CD14-positive monocyte (primary cell): ENCODE data around the gene PDE4D. TPM values are rescaled to one million over a fixed set of nuclear protein-coding genes. Genes with fewer than 3 reads are reported as not detected.

Experiments used
- DNase-seq, 3 donors: peaks; one replicate each; pipeline ENCODE4 v3.0.0-alpha.2; 2011 to 2022
- H2AFZ ChIP-seq: 2 replicates; pipeline ENCODE4 v1.6.0; 2012; ENCODE audit warnings: mild to moderate bottlenecking, low read depth, low read length, inconsistent platforms; ENCODE audit not compliant: insufficient read depth, poor library complexity, severe bottlenecking
- H3K27ac ChIP-seq, 2 donors: 1 replicate in 1 of 2; 2 replicates in 1 of 2; pipeline ENCODE4 v1.5.1; 2012 to 2013; ENCODE audit warnings: low read length in 2 of 2, control low read depth in 1 of 2, inconsistent platforms in 1 of 2, low read depth in 1 of 2, mild to moderate bottlenecking in 1 of 2
- H3K27me3 ChIP-seq, 2 donors: one replicate each; pipeline versions ENCODE4 v1.6.0 to v1.6.1; 2011 to 2013; ENCODE audit warnings: low read length in 2 of 2; ENCODE audit not compliant: control insufficient read depth in 2 of 2, insufficient read depth in 2 of 2
- H3K36me3 ChIP-seq, 2 donors: replicated peaks in 1 of 2; 1 replicate in 1 of 2; 2 replicates in 1 of 2; pipeline versions ENCODE4 v1.5.1 to v1.6.1; 2012 to 2013; ENCODE audit warnings: low read length in 2 of 2, control low read depth in 1 of 2, inconsistent platforms in 1 of 2, mild to moderate bottlenecking in 1 of 2; ENCODE audit not compliant: insufficient read depth in 2 of 2, control insufficient read depth in 1 of 2
- H3K4me1 ChIP-seq, 2 donors: 1 replicate in 1 of 2; 2 replicates in 1 of 2; pipeline versions ENCODE4 v1.5.1 to v1.6.1; 2012 to 2013; ENCODE audit warnings: low read length in 2 of 2, control low read depth in 1 of 2, inconsistent platforms in 1 of 2, mild to moderate bottlenecking in 1 of 2, moderate library complexity in 1 of 2; ENCODE audit not compliant: insufficient read depth in 2 of 2, control insufficient read depth in 1 of 2
- H3K4me2 ChIP-seq: replicated peaks from 2 replicates; pipeline ENCODE3; 2012; ENCODE audit warnings: low read length, moderate library complexity, mild to moderate bottlenecking; ENCODE audit not compliant: poor library complexity, severe bottlenecking; ENCODE audit errors: extremely low read depth
- H3K4me3 ChIP-seq, 3 experiments: fragments of 200-600 bp in 1 of 3; sonication (generic) in 1 of 3; replicated peaks in 1 of 3; 1 replicate in 2 of 3; 2 replicates in 1 of 3; pipeline ENCODE4 v1.5.1; 2011 to 2013; ENCODE audit warnings: low read length in 3 of 3, mild to moderate bottlenecking in 3 of 3, control low read depth in 2 of 3, low read depth in 2 of 3, inconsistent platforms in 1 of 3, moderate library complexity in 1 of 3
- H3K79me2 ChIP-seq: 2 replicates; pipeline ENCODE4 v1.6.0; 2012; ENCODE audit warnings: mild to moderate bottlenecking, control low read depth, inconsistent platforms, low read length, moderate library complexity; ENCODE audit not compliant: insufficient read depth
- H3K9ac ChIP-seq: 2 replicates; pipeline ENCODE4 v1.6.0; 2017; ENCODE audit warnings: low read length, mild to moderate bottlenecking; ENCODE audit not compliant: insufficient read depth, poor library complexity, severe bottlenecking
- H3K9me3 ChIP-seq, 2 donors: replicated peaks in 1 of 2; 1 replicate in 1 of 2; 2 replicates in 1 of 2; pipeline versions ENCODE4 v1.5.1 to v1.6.1; 2012 to 2013; ENCODE audit warnings: low read length in 2 of 2, control low read depth in 1 of 2; ENCODE audit not compliant: control insufficient read depth in 1 of 2, insufficient read depth in 1 of 2
- H4K20me1 ChIP-seq: 2 replicates; pipeline ENCODE4 v1.6.0; 2012; ENCODE audit warnings: mild to moderate bottlenecking, low read length, control low read depth, moderate library complexity; ENCODE audit not compliant: insufficient read depth
- H3K27ac Mint-ChIP-seq, 7 donors: one replicate each; pipeline ENCODE4 v1.8.0; 2020; ENCODE audit warnings: mild to moderate bottlenecking in 7 of 7, mixed read lengths in 7 of 7, moderate library complexity in 6 of 7, inconsistent platforms in 2 of 7
- H3K27me3 Mint-ChIP-seq, 3 donors: one replicate each; pipeline ENCODE4 v1.8.0; 2021 to 2022; ENCODE audit warnings: low read depth in 3 of 3, mild to moderate bottlenecking in 3 of 3, mixed read lengths in 3 of 3, moderate library complexity in 3 of 3, inconsistent platforms in 1 of 3
- H3K36me3 Mint-ChIP-seq, 2 donors: one replicate each; pipeline ENCODE4 v1.8.0; 2020; ENCODE audit warnings: mixed read lengths in 2 of 2, inconsistent platforms in 1 of 2, mild to moderate bottlenecking in 1 of 2
- H3K4me1 Mint-ChIP-seq: one replicate; pipeline ENCODE4 v1.8.0; 2020; ENCODE audit warnings: mild to moderate bottlenecking, mixed read lengths
- H3K4me3 Mint-ChIP-seq, 2 donors: one replicate each; pipeline ENCODE4 v1.8.0; 2020; ENCODE audit warnings: mild to moderate bottlenecking in 2 of 2, mixed read lengths in 2 of 2, moderate library complexity in 1 of 2
- H3K9me3 Mint-ChIP-seq, 7 donors: one replicate each; pipeline ENCODE4 v1.8.0; 2020 to 2022; ENCODE audit warnings: mixed read lengths in 7 of 7, mild to moderate bottlenecking in 6 of 7, moderate library complexity in 6 of 7, inconsistent platforms in 2 of 7
- WGBS: methylation state at CpG from one replicate; pipeline ENCODE4 v1.1.5; 2013; ENCODE audit warnings: missing lambda C conversion rate; ENCODE audit not compliant: insufficient coverage; 5-methylcytosine and 5-hydroxymethylcytosine counted together
- intact Hi-C, 2 donors: fragments of 100-400 bp; cut with micrococcal nuclease; formaldehyde crosslinking; loops; one replicate each; pipeline versions ENCODE4 v1.15.0 to v1.15.1; 2023
- polyA plus RNA-seq, 3 donors: library from polyadenylated mRNA; depleted of rRNA in 1 of 3; unstranded in 2 of 3; stranded (reverse) in 1 of 3; fragments of 300-500 nt in 2 of 3; fragments of >200 nt in 1 of 3; fragmentation: Illumina TruSeq in 2 of 3; gene quantifications; 1 replicate in 2 of 3; 2 replicates in 1 of 3; pipeline ENCODE4 v1.2.3, GENCODE V29; 2012 to 2021
- TF ChIP-seq, protein P1 (sequence below): fragments of 200-600 bp; IDR thresholded peaks from one replicate; pipeline ENCODE4 v1.8.0; 2022; ENCODE audit warnings: antibody characterized with exemption, mild to moderate bottlenecking

Gene PDE4D
- polyA plus RNA-seq, 3 donors: 1.9 to 3.4 (median 2.8) TPM

DNA sequence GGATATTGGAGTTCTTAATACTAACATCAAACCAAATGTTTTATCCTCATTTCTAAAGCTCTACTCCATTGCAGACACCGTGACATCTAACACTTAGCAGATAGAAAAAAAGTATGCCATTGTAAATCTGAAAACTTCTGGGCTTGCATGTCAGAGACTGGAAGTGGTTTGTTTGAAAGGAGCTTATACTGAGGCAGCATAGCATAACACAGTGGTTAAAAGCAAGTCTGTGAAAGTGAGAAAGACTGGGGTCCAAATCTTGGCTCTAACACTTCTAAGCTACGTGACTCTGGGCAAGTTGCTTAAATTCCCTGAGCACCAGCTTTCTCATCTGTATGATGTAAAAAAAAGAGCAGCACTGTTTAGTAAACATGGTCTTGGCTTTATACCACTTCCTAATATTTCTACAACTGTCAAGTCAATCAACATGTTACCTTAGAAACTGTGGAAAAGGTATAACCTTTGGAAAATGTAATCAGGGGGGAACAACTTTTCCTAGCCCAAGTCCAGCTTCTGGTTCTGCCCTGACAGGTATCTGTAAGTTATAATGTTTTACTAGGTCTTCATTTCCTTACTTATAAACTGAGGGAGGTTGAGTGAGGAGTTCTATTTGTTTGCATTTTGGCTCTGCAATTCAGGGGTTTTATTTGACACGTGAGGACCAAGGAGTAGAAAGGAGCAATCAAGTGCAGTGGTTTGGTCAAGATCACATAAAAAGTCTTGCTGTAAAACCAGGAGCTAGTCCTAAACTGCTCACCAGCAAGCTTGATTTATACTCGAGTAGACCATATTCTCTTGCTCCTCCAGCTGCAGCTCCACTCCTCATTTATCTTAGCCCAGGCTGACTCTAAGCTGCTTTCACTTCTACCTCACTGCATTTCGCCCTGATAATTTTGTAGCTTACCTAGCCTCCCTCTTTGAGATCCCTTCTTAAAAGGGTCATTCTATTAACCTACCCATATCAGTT lies 769.6 kb downstream of the PDE4D start:
- Histone ChIP-seq H3K79me2 (no peaks in the 10 kb centered on the region), H3K4me2 (no peak overlapping the region), H3K27ac (no peak overlapping the region), H3K27me3 (no peaks in the 10 kb centered on the region), H3K9ac (no peak overlapping the region), H3K4me1 (peaks cover 6 to 9% of the 10 kb centered on the region in 2 donors), H3K36me3 (no peaks in the 10 kb centered on the region), H3K4me3 (no peak overlapping the region), H3K9me3 (no peaks in the 10 kb centered on the region), H2AFZ (no peak overlapping the region), H4K20me1 (no peaks in the 10 kb centered on the region)
- Mint-ChIP-seq H3K4me1 (peaks cover 5% of the 10 kb centered on the region), H3K9me3 (no peaks in the 10 kb centered on the region), H3K27me3 (peaks cover 0 to 2% (median 2%) of the 10 kb centered on the region in 3 donors), H3K4me3 (no peak overlapping the region), H3K36me3 (no peaks in the 10 kb centered on the region), H3K27ac (no peak overlapping the region)
- intact Hi-C loops: no loop called here
- DNase-seq: no peak
- WGBS: 93% methylated on average over 3 of the region's 5 CpGs
- TF ChIP-seq, protein P1, sequence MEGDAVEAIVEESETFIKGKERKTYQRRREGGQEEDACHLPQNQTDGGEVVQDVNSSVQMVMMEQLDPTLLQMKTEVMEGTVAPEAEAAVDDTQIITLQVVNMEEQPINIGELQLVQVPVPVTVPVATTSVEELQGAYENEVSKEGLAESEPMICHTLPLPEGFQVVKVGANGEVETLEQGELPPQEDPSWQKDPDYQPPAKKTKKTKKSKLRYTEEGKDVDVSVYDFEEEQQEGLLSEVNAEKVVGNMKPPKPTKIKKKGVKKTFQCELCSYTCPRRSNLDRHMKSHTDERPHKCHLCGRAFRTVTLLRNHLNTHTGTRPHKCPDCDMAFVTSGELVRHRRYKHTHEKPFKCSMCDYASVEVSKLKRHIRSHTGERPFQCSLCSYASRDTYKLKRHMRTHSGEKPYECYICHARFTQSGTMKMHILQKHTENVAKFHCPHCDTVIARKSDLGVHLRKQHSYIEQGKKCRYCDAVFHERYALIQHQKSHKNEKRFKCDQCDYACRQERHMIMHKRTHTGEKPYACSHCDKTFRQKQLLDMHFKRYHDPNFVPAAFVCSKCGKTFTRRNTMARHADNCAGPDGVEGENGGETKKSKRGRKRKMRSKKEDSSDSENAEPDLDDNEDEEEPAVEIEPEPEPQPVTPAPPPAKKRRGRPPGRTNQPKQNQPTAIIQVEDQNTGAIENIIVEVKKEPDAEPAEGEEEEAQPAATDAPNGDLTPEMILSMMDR: no peak

DNA sequence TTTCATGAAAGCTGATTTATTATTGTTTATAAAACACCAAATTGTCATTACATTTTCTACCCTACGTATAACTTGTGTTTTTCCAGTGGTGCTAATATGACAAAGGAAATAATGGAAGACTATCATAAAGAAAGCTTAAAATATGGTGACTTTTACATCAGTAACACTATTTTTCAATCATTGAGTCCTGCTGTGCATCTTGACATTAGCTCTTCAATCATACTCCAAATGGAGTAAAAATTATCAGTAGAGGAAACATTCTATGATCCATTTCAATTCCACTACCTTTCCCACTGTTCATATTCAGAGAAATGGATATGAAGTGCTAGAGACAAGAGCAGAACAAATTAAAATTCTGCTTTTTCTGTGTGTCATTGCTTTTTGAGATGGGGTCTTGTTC lies 774.0 kb downstream of the PDE4D start:
- TF ChIP-seq, protein P1: no peak
- H3K4me1 Mint-ChIP-seq: peaks cover 2% of the 10 kb centered on the region
- H3K9me3 ChIP-seq: no peaks in the 10 kb centered on the region
- no peak overlapping the region for H3K4me3 Mint-ChIP-seq
- H3K27ac ChIP-seq: no peak overlapping the region
- H3K9ac ChIP-seq: no peak overlapping the region
- no peak overlapping the region for H2AFZ ChIP-seq
- intact Hi-C loops: no loop called here
- H4K20me1 ChIP-seq: no peaks in the 10 kb centered on the region
- no peak for DNase-seq
- H3K9me3 Mint-ChIP-seq: no peaks in the 10 kb centered on the region
- H3K36me3 Mint-ChIP-seq: no peaks in the 10 kb centered on the region
- no peaks in the 10 kb centered on the region for H3K36me3 ChIP-seq
- no peaks in the 10 kb centered on the region for H3K27me3 ChIP-seq
- no CpG with 5 or more reads among the region's 1 CpG for WGBS
- no peak overlapping the region for H3K27ac Mint-ChIP-seq
- no peak overlapping the region for H3K4me3 ChIP-seq
- no peak overlapping the region for H3K4me2 ChIP-seq
- H3K4me1 ChIP-seq: no peaks in the 10 kb centered on the region
- H3K79me2 ChIP-seq: no peaks in the 10 kb centered on the region
- H3K27me3 Mint-ChIP-seq: peaks cover 0 to 2% (median 2%) of the 10 kb centered on the region in 3 donors
